BJ (cell line): Measurements from ENCODE around the gene KRTAP5-8. TPM values are rescaled to one million over a fixed set of nuclear protein-coding genes. Genes with fewer than 3 reads are reported as not detected.
"Not testable (repeated sequence)": the region's sequence is repeated elsewhere in the genome, so short reads cannot be mapped to it uniquely, and the experiment has no call there.

Source experiments
- CTCF ChIA-PET: fragments of 350-600 bp; formaldehyde crosslinking; extraction: SDS; loops from one replicate; lab custom pipeline; 2021; ENCODE audit warnings: antibody characterized with exemption, inconsistent platforms; lab: Yijun Ruan, JAX
- POLR2A ChIA-PET: fragments of 300-600 bp; sonication (Branson Sonifier 250); formaldehyde crosslinking; extraction: SDS; loops from one replicate; lab custom pipeline; 2021; ENCODE audit warnings: antibody characterized with exemption; lab: Charles Lee
- DNase-seq: peaks from one replicate; pipeline ENCODE4 v3.0.0-alpha.2; 2011; ENCODE audit warnings: low read depth
- H3K27me3 ChIP-seq: 2 replicates; pipeline ENCODE4 v1.6.0; 2011; ENCODE audit warnings: low read length; ENCODE audit not compliant: control insufficient read depth, insufficient read depth
- H3K36me3 ChIP-seq: 2 replicates; pipeline ENCODE4 v1.5.1; 2011; ENCODE audit warnings: low read length; ENCODE audit not compliant: control insufficient read depth, insufficient read depth
- H3K4me3 ChIP-seq: 2 replicates; pipeline ENCODE4 v1.5.1; 2011; ENCODE audit warnings: low read depth, mild to moderate bottlenecking, control low read depth, low read length
- polyA plus RNA-seq: library from polyadenylated mRNA; depleted of rRNA; stranded (reverse); fragments of >200 nt; gene quantifications from 2 replicates; pipeline ENCODE4 v1.2.3, GENCODE V29; 2011
- TF ChIP-seq, protein P1 (sequence below): IDR thresholded peaks from 2 replicates; pipeline ENCODE4 v1.5.1; 2011; ENCODE audit warnings: low read depth, mild to moderate bottlenecking, control low read depth, inconsistent platforms, low read length, moderate library complexity; ENCODE audit not compliant: insufficient read depth

KRTAP5-8 gene
- polyA plus RNA-seq, 1 experiment, result not detected

DNA sequence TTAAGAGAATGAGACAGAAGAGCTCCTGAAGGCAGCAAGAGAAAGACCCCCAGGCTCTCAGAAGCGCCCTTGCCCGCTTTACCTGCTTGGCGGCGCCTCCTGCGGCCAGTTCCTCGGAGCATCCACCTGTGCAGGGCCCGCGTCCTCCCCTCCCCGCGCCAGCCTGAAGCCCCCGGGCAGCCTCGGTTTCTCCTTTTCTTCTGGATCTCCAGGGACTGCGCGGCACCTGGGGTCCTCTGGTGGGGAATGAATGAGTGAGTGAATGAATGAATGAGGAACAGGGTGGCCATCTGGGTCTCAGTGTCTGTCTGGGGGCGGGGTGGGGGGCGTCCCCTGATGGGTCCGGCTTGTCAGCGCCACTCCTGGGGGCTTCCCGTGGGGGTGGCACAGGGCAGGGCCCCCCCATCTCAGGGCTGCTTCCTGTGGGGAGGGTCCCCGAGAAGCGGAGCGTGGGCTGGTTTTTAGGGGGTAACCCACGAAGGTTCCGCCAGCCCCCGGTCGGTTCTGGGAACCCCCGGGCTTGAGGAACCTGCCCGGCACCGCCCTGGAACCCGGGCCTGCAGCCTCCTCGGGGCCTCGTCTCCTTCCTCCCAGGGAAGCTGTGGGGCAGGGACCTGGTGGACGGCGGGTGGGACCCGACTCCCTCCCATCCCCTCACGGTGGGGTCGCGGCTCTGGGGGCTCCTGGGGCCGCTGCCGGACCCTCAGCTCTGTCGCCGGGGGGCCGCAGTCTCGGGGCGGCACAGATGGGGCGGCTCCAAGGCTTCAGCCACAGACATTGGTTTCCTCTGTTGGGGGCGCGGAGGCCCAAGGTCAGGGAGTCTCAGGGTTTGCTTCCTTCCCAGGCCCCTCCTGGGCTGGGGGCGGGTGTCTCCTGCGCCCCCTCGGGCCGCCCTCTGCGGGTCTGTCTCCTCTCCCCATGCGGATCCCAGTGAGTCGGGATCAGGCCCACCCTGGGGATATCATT is 19.0 kb upstream of the KRTAP5-8 start:
- POLR2A ChIA-PET, result no interaction called here
- CTCF ChIA-PET, result no interaction called here
- TF ChIP-seq, protein P1, sequence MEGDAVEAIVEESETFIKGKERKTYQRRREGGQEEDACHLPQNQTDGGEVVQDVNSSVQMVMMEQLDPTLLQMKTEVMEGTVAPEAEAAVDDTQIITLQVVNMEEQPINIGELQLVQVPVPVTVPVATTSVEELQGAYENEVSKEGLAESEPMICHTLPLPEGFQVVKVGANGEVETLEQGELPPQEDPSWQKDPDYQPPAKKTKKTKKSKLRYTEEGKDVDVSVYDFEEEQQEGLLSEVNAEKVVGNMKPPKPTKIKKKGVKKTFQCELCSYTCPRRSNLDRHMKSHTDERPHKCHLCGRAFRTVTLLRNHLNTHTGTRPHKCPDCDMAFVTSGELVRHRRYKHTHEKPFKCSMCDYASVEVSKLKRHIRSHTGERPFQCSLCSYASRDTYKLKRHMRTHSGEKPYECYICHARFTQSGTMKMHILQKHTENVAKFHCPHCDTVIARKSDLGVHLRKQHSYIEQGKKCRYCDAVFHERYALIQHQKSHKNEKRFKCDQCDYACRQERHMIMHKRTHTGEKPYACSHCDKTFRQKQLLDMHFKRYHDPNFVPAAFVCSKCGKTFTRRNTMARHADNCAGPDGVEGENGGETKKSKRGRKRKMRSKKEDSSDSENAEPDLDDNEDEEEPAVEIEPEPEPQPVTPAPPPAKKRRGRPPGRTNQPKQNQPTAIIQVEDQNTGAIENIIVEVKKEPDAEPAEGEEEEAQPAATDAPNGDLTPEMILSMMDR, result no peak
- H3K27me3 ChIP-seq, result no peaks in the 10 kb centered on the region
- H3K36me3 ChIP-seq, result no peaks in the 10 kb centered on the region
- DNase-seq, result no peak
- H3K4me3 ChIP-seq, result no peak overlapping the region

DNA sequence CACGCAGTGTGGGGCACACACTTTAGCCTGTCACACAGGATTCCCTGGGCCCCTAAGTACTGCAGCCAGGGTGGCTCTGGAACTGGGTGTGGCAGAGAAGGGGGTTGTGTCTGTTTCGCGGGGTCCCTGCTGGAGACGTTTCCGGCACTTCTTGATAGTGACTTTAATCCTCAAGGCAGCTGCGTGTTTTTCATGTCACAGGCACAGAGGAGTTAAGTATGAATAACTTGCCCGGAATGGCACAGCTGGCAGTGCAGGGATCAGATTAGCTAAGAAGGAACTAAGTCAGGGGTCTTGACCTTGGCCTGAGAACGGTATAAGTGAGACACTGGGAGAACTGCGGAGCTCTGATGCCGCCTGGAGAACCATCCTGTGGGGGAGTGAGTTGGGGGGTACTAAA is 18.3 kb upstream of the KRTAP5-8 start:
- CTCF ChIA-PET, result interaction anchor here (1.4 kb wide), 1 partner anchor 56 kb away, joined by 3 read pairs; no protein-coding TSS in a partner anchor
- H3K36me3 ChIP-seq, result no peaks in the 10 kb centered on the region
- POLR2A ChIA-PET, result no interaction called here

DNA sequence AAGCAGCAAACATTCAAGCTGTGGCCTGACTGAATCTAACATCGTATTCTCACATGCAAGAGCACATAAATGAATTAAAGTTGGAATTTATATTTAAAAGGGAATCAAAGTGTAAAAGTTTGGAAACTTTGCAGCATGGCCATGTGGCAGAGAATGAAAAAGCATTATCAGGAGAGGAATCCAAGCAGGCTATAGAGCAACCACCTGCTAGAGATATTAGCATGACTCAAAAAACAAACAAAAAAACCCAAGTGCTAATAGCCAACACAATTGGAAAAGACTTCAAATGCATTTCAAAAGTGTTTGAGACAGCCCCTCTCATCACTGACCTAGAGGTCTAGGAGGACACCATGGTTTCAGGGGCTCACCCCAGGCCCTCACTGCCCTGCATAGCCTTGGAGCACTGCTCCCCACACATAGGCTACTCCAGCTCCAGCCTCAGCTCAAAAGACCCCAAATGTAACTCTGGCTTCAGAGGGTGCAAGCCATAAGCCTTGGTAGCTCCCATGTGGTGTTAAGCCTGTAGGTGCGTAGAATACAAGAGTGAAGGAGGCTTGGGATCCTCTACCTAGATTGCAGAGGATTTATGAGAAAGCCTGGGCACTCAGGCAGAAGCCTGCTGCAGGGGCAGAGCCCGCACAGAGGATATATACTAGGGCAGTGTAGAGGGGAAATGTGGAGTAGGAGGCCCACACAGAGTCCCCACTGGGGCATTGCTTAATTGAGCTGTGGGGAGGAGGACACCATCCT is 12.5 kb upstream of the KRTAP5-8 start:
- Histone ChIP-seq H3K36me3 (no peaks in the 10 kb centered on the region), H3K4me3 (no peak overlapping the region), H3K27me3 (no peaks in the 10 kb centered on the region; the same call in 1 of the 2 replicates)
- no peak for DNase-seq
- POLR2A ChIA-PET, result no interaction called here
- CTCF ChIA-PET, result interaction anchor here (1.0 kb wide), 1 partner anchor 17 kb away, joined by 4 read pairs; no protein-coding TSS in a partner anchor
- TF ChIP-seq, protein P1, result no peak

More for the DNA sequence above, 18.3 kb upstream of the KRTAP5-8 start:
- Histone ChIP-seq H3K27me3 (no peaks in the 10 kb centered on the region), H3K4me3 (no peak overlapping the region)
- no peak for DNase-seq
- TF ChIP-seq, protein P1, result no peak

DNA sequence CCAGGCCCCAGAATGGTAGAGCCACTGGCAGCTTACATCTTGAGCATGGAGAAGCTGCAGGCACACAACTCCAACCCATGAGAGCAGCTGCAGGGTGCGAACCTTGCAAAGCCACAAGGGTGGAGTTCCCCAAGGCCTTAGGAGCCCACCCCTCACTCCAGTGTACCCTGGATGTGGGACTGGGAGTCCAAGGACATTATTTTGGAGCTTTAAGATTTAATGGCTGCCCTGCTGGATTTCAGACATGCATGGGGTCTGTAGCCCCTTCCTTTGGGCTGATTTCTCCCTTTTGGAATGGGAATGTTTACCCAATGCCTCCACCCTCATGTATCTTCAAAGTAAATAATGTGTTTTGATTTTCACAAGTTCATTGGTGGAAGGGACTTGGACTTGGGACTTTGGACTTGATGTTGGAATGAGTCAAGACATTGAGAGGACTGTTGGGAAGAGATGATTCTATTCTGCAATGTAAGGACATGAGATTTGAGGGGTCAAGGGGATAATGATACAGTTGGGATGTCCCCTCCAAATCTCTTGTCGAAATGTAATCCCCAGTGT is 11.8 kb upstream of the KRTAP5-8 start:
- H3K27me3 ChIP-seq, result no peaks in the 10 kb centered on the region; the same call in 1 of the 2 replicates
- no peak overlapping the region for H3K4me3 ChIP-seq
- DNase-seq, result no peak
- ChIA-PET CTCF (interaction anchor here (1.0 kb wide), 1 partner anchor 16 kb away, joined by 4 read pairs; no protein-coding TSS in a partner anchor), POLR2A (no interaction called here)
- TF ChIP-seq, protein P1, result no peak
- H3K36me3 ChIP-seq, result no peaks in the 10 kb centered on the region

DNA sequence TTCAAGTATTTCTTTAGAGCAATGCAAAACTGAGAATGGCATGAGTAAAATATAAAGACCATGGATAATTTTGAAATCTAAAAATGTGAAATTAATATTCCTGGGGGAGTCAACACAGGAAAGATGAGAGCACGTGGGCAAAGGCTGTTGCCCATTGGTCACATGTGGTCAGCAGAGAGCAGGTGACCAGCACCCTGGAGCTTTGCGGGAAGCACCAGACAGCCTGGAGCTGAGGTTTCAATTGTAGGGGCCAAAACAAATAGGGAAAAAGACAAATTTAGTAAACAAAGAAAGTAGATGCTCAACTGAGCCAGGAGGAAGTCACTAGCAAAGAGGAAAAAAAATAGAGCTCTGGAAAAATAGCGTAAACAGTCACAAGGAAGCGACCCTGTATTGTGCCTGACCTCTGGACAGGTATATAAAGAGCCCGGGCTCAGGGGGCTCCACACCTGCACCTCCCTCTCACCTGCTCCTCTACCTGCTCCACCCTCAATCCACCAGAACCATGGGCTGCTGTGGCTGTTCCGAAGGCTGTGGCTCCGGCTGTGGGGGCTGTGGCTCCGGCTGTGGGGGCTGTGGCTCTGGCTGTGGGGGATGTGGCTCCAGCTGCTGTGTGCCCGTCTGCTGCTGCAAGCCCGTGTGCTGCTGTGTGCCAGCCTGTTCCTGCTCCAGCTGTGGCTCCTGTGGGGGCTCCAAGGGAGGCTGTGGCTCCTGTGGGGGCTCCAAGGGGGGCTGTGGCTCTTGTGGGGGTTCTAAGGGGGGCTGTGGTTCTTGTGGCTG is 10.8 kb upstream of the KRTAP5-8 start, which contains the start of gene KRTAP5-7:
TSS of gene KRTAP5-7 (plus strand) at position 472 of the 780 bp plus-strand sequence. CDS start at position 506, 34 bp downstream.
- DNase-seq, POLR2A ChIA-PET, CTCF ChIA-PET, H3K4me3 ChIP-seq, H3K36me3 ChIP-seq, H3K27me3 ChIP-seq: not testable (repeated sequence)
